K562 (cell line): ENCODE measurements around the gene MYO18A. TPM values are rescaled to one million over a fixed set of nuclear protein-coding genes. Genes with fewer than 3 reads are reported as not detected.

ENCODE experiments used
- ASH1L ChIP-seq: fragments of 450-650 bp; IDR thresholded peaks from 2 replicates; pipeline ENCODE4 v1.6.1; 2018; ENCODE audit warnings: borderline replicate concordance, mild to moderate bottlenecking, low read depth; ENCODE audit not compliant: partially characterized antibody
- BRD9 ChIP-seq: fragments of 450-650 bp; IDR thresholded peaks from 2 replicates; pipeline ENCODE4 v1.6.1; 2018; ENCODE audit warnings: low read depth; ENCODE audit not compliant: partially characterized antibody
- DIDO1 ChIP-seq: fragments of 450-650 bp; IDR thresholded peaks from 2 replicates; pipeline ENCODE4 v1.6.1; 2016; ENCODE audit warnings: low read depth, missing biosample characterization, missing genetic modification characterization
- ELK3 ChIP-seq: fragments of 450-650 bp; formaldehyde crosslinking; IDR thresholded peaks from 2 replicates; pipeline ENCODE4 v1.4.0; 2020; ENCODE audit warnings: mild to moderate bottlenecking
- ILF3 ChIP-seq: fragments of 450-650 bp; IDR thresholded peaks from 2 replicates; pipeline ENCODE4 v1.6.1; 2018; ENCODE audit warnings: antibody characterized with exemption, mild to moderate bottlenecking, moderate library complexity, borderline replicate concordance
- MECOM ChIP-seq: fragments of 250-450 bp; sonication (Bioruptor Pico); IDR thresholded peaks from 2 replicates; pipeline ENCODE4 v1.8.0; 2022; ENCODE audit warnings: inconsistent platforms
- MXI1 ChIP-seq: IDR thresholded peaks from 2 replicates; pipeline ENCODE4 v1.6.1; 2011; ENCODE audit warnings: low read depth, mild to moderate bottlenecking, improper control_type of control experiment, low read length
- NKRF ChIP-seq: fragments of 450-650 bp; IDR thresholded peaks from 2 replicates; pipeline ENCODE4 v1.6.1; 2016; ENCODE audit warnings: borderline replicate concordance
- OTX1 ChIP-seq: fragments of 450-650 bp; formaldehyde crosslinking; IDR thresholded peaks from 2 replicates; pipeline ENCODE4 v1.4.0; 2022; ENCODE audit warnings: mild to moderate bottlenecking
- POLR2H ChIP-seq: IDR thresholded peaks from 2 replicates; pipeline ENCODE4 v1.6.1; 2016; ENCODE audit warnings: missing genetic modification characterization, low read depth, mild to moderate bottlenecking, control low read depth, missing compliant biosample characterization, moderate library complexity
- POLR3A ChIP-seq: IDR thresholded peaks from 2 replicates; pipeline ENCODE4 v1.6.1; 2011; ENCODE audit warnings: borderline replicate concordance, mild to moderate bottlenecking, moderate library complexity; ENCODE audit not compliant: insufficient read length, insufficient read depth; ENCODE audit errors: extremely low read depth
- RERE ChIP-seq: sonication (generic); formaldehyde crosslinking; IDR thresholded peaks from 2 replicates; pipeline ENCODE4 v1.8.0; 2023; ENCODE audit warnings: missing genetic modification reagents, mild to moderate bottlenecking, borderline replicate concordance
- SMAD1 ChIP-seq: fragments of 150-350 bp; IDR thresholded peaks from 2 replicates; pipeline ENCODE4 v1.6.1; 2014; ENCODE audit warnings: low read length, low read depth; ENCODE audit not compliant: partially characterized antibody
- ZHX1 ChIP-seq: fragments of 150-350 bp; conservative IDR thresholded peaks from 2 replicates; pipeline ENCODE4 v1.6.1; 2014; ENCODE audit warnings: low read length
- ZNF696 ChIP-seq: fragments of 250-450 bp; sonication (Bioruptor Pico); conservative IDR thresholded peaks from 2 replicates; pipeline ENCODE4 v1.4.0; 2020; ENCODE audit warnings: mild to moderate bottlenecking, moderate library complexity
- polyA plus RNA-seq, 8 experiments: library from polyadenylated mRNA; depleted of rRNA in 4 of 8; stranded (reverse) in 5 of 8; unstranded in 3 of 8; fragments of >200 nt; fragmentation: Nextera tagmentation in 2 of 8; fragmentation: Illumina TruSeq in 1 of 8; extraction: Ambion mirVana in 2 of 8; extraction: Trizol in 1 of 8; gene quantifications; 2 replicates each; pipeline versions ENCODE4 v1.2.1 to v1.2.3, GENCODE V29; 2011 to 2014; ENCODE audit warnings: inconsistent platforms in 1 of 8, missing spikeins in 1 of 8
- total RNA-seq, 7 experiments: library from RNA; depleted of rRNA in 6 of 7; stranded (reverse); fragments of >200 nt in 6 of 7; fragmentation: Illumina TruSeq in 2 of 7; extraction: Trizol in 2 of 7; gene quantifications; 2 replicates each; pipeline versions ENCODE4 v1.2.1 to v1.2.3, GENCODE V29; 2011 to 2021; ENCODE audit warnings: low replicate concordance in 1 of 7

MYO18A gene
- total and polyA plus RNA-seq, 9 of the 15 experiments (the other 6 are each of a cell fraction or from before 2014, with no cell fraction given) = 2.5 to 65.4 (median 17.1) TPM

DNA sequence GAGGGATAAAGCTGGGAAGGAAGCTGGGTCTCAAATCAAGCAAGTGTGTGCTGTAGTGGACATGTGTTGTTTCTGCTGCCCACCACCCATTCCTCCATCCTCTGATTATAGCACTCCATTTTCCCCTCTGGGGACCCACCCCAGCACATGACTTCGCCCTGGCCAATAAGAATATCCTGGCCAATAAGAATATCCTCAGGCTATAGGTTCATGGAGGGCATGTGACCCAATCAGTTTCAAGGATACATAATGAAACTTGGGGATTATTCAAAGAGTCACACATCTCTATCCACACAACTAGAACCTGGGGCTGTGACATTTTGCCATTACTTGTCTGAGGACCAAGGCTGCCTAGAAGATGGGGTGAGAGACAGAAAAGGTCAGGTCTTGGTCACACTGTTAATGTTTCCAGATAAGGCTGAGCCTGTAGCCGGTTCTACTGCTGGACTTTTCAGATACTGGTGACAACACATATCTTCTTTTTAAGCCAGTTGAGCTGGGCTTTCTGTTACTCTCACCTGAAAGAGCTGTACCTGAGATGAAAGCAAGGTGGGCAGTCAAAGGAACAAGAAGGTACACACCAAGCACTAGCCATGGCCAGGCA lies 33.7 kb downstream of the MYO18A start (continued):
- no peak for TF ChIP-seq NKRF
- no peak for TF ChIP-seq ASH1L
- no peak for TF ChIP-seq DIDO1 (tag)
- TF ChIP-seq SMAD1 = no peak
- no peak for TF ChIP-seq POLR2H (tag)
- no peak for TF ChIP-seq ZHX1
- no peak for TF ChIP-seq ELK3 (CRISPR knock-in tag)
- no peak for TF ChIP-seq ZNF696 (CRISPR knock-in tag)
- TF ChIP-seq ILF3 = no peak
- TF ChIP-seq BRD9 = no peak
- TF ChIP-seq OTX1 (CRISPR knock-in tag) = no peak
- no peak for TF ChIP-seq MECOM (CRISPR knock-in tag)
- no peak for TF ChIP-seq POLR3A
- TF ChIP-seq MXI1 = no peak
- no peak for TF ChIP-seq RERE (CRISPR knock-in tag)
